AG04450 (cell line): ENCODE measurements around the gene ZMYND11. TPM values are rescaled to one million over a fixed set of nuclear protein-coding genes. Genes with fewer than 3 reads are reported as not detected.

Experiments
- CTCF ChIA-PET: fragments of 300-600, 350-600 bp; formaldehyde crosslinking; extraction: SDS; loops from one replicate; lab custom pipeline; 2022; ENCODE audit warnings: antibody characterized with exemption, inconsistent platforms; lab: Charles Lee
- POLR2A ChIA-PET: fragments of 350-600 bp; formaldehyde crosslinking; extraction: SDS; loops from one replicate; lab custom pipeline; 2021; ENCODE audit warnings: antibody characterized with exemption, inconsistent platforms; lab: Yijun Ruan, JAX
- DNase-seq: peaks from one replicate; pipeline ENCODE4 v3.0.0-alpha.2; 2011; ENCODE audit warnings: low read depth, low spot score
- H3K27ac ChIP-seq: one replicate; pipeline ENCODE4 v1.5.1; 2012; ENCODE audit warnings: low read depth, low read length, control low read depth
- H3K27me3 ChIP-seq: one replicate; pipeline ENCODE4 v1.6.0; 2012; ENCODE audit warnings: low read length; ENCODE audit not compliant: control insufficient read depth, insufficient read depth
- H3K4me3 ChIP-seq: 2 replicates; pipeline ENCODE4 v1.5.1; 2011; ENCODE audit warnings: mild to moderate bottlenecking, low read depth, low read length, control low read depth
- H3K9me3 ChIP-seq: 2 replicates; pipeline ENCODE4 v1.5.1; 2012; ENCODE audit warnings: low read length; ENCODE audit not compliant: control insufficient read depth, insufficient read depth
- CTCF ChIP-seq: IDR thresholded peaks from 2 replicates; pipeline ENCODE4 v1.5.1; 2011; ENCODE audit warnings: low read depth, low read length, control low read depth, inconsistent platforms
- polyA plus RNA-seq: library from polyadenylated mRNA; depleted of rRNA; stranded (reverse); fragments of >200 nt; gene quantifications from 2 replicates; pipeline ENCODE4 v1.2.3, GENCODE V29; 2011

The ZMYND11 gene
- polyA plus RNA-seq, 1 experiment: 76.0 TPM

GRCh38 chr10:137031-137430 is 1.8 kb downstream of the ZMYND11 start:
- TF ChIP-seq CTCF: peak; percentile 57
- POLR2A ChIA-PET: no interaction called here
- H3K9me3 ChIP-seq: no peaks in the 10 kb centered on the region; the same call in 1 of the 2 replicates

GRCh38 chr10:137606-138005 is 2.4 kb downstream of the ZMYND11 start:
- H3K27ac ChIP-seq: no peak overlapping the region
- POLR2A ChIA-PET: no interaction called here
- H3K9me3 ChIP-seq: no peaks in the 10 kb centered on the region; the same call in 1 of the 2 replicates
- DNase-seq: no peak
- CTCF ChIA-PET: interaction anchor here (0.9 kb wide), 1 partner anchor 10 kb away, joined by 3 read pairs; no protein-coding TSS in a partner anchor
- no peak for TF ChIP-seq CTCF
- H3K4me3 ChIP-seq: no peak overlapping the region
- H3K27me3 ChIP-seq: no peaks in the 10 kb centered on the region

More at GRCh38 chr10:137031-137430, 1.8 kb downstream of the ZMYND11 start:
- Histone ChIP-seq H3K27ac (no peak overlapping the region), H3K27me3 (no peaks in the 10 kb centered on the region), H3K4me3 (peak overlapping the region; percentile 89)
- CTCF ChIA-PET: interaction anchor here (0.9 kb wide), 1 partner anchor 10 kb away, joined by 3 read pairs; no protein-coding TSS in a partner anchor
- DNase-seq: no peak

GRCh38 chr10:142371-142770 is 7.1 kb downstream of the ZMYND11 start:
- ChIA-PET POLR2A (no interaction called here), CTCF (no interaction called here)
- H3K27ac ChIP-seq: no peak overlapping the region
- no peak overlapping the region for H3K4me3 ChIP-seq
- DNase-seq: no peak
- TF ChIP-seq CTCF: no peak
- H3K9me3 ChIP-seq: no peaks in the 10 kb centered on the region
- H3K27me3 ChIP-seq: no peaks in the 10 kb centered on the region

GRCh38 chr10:152915-153314 is 17.7 kb downstream of the ZMYND11 start:
- POLR2A ChIA-PET: no interaction called here
- Histone ChIP-seq H3K4me3 (no peak overlapping the region), H3K9me3 (peaks cover 2% of the 10 kb centered on the region), H3K27me3 (no peaks in the 10 kb centered on the region), H3K27ac (no peak overlapping the region)
- no peak for DNase-seq
- no peak for TF ChIP-seq CTCF
- CTCF ChIA-PET: no interaction called here

GRCh38 chr10:154348-154747 is 19.1 kb downstream of the ZMYND11 start:
- H3K27ac ChIP-seq: no peak overlapping the region

More at GRCh38 chr10:154348-154747, 19.1 kb downstream of the ZMYND11 start:
- no peaks in the 10 kb centered on the region for H3K27me3 ChIP-seq
- H3K9me3 ChIP-seq: peaks cover 2% of the 10 kb centered on the region; the same call in 1 of the 2 replicates
- POLR2A ChIA-PET: no interaction called here
- no peak for TF ChIP-seq CTCF
- no peak for DNase-seq
- CTCF ChIA-PET: no interaction called here
- no peak overlapping the region for H3K4me3 ChIP-seq
